ENCODE data around the gene SIRT2.
"Not testable (repeated sequence)": the region's sequence is repeated elsewhere in the genome, so short reads cannot be mapped to it uniquely, and the experiment has no call there.

SIRT2 gene

GRCh38 chr19:38830039-38830733 is 69.2 kb downstream of the SIRT2 start:
- TF ChIP-seq MAX (IDR thresholded peaks at IDR 0.05; ENCODE audit: low read depth, low read length): no peak
- no peak for TF ChIP-seq CTCF (IDR thresholded peaks at IDR 0.05; ENCODE audit: low read depth, low read length)
- no peak for TF ChIP-seq POLR2A (IDR thresholded peaks at IDR 0.05; ENCODE audit: extremely low read depth, insufficient read length)
- no peak for TF ChIP-seq MYC (IDR thresholded peaks at IDR 0.05; ENCODE audit: low read depth, low read length)
- H3K4me3 ChIP-seq (ENCODE audit: low read depth, low read length): no peak overlapping the region
- no peak for DNase-seq (ENCODE audit: low read depth)

GRCh38 chr19:38829203-38829602 is 70.2 kb downstream of the SIRT2 start:
- not testable (repeated sequence) for H3K4me3 ChIP-seq (ENCODE audit: low read depth, low read length)
- DNase-seq (ENCODE audit: low read depth): peak; percentile 70

All from NB4 (cell line).